OCI-LY7 (cell line): Measurements from ENCODE around the gene CHMP4A. TPM values are rescaled to one million over a fixed set of nuclear protein-coding genes. Genes with fewer than 3 reads are reported as not detected.

Experiments
- BruUV-seq: library from RNA; stranded (reverse); fragments of 400-500 nt; replicated peaks from 2 replicates; lab custom pipeline; 2021; lab: Mats Ljungman, UMichigan
- CTCF ChIA-PET: fragments of 300-600 bp; sonication (Branson Sonifier 250); formaldehyde crosslinking; loops from one replicate; lab custom pipeline; 2022; ENCODE audit warnings: antibody characterized with exemption; ENCODE audit not compliant: unreplicated experiment; lab: Charles Lee
- POLR2A ChIA-PET: fragments of 300-600 bp; sonication (Branson Sonifier 250); formaldehyde crosslinking; loops from one replicate; lab custom pipeline; 2022; ENCODE audit warnings: antibody characterized with exemption; lab: Charles Lee
- DNase-seq: peaks from one replicate; pipeline ENCODE4 v3.0.0-alpha.2; 2015; ENCODE audit warnings: low spot score
- H2AFZ ChIP-seq: fragments of 200-600 bp; sonication (generic), shearing (Covaris generic); 2 replicates; pipeline ENCODE4 v1.6.1; 2014; ENCODE audit warnings: mild to moderate bottlenecking, antibody characterized with exemption, low read length, moderate library complexity
- H3K27ac ChIP-seq: fragments of 200-600 bp; sonication (generic); 2 replicates; pipeline ENCODE4 v1.5.1; 2014; ENCODE audit warnings: mixed run types, low read depth, mild to moderate bottlenecking, moderate library complexity, low read length, inconsistent platforms; ENCODE audit not compliant: poor library complexity, severe bottlenecking
- H3K36me3 ChIP-seq: fragments of 200-600 bp; sonication (generic); 2 replicates; pipeline ENCODE4 v1.6.1; 2014; ENCODE audit warnings: mild to moderate bottlenecking, antibody characterized with exemption, low read length, moderate library complexity, mixed read lengths; ENCODE audit not compliant: insufficient read depth
- H3K4me1 ChIP-seq: fragments of 200-600 bp; sonication (generic); 2 replicates; pipeline ENCODE4 v1.5.1; 2014; ENCODE audit warnings: mild to moderate bottlenecking, low read length; ENCODE audit not compliant: insufficient read depth, poor library complexity, severe bottlenecking
- H3K4me2 ChIP-seq: fragments of 200-600 bp; sonication (generic); 2 replicates; pipeline ENCODE4 v1.6.1; 2014; ENCODE audit warnings: mild to moderate bottlenecking, low read length
- H3K4me3 ChIP-seq: fragments of 200-600 bp; sonication (generic); 2 replicates; pipeline ENCODE4 v1.5.1; 2014; ENCODE audit warnings: mild to moderate bottlenecking, low read depth, low read length; ENCODE audit not compliant: poor library complexity, severe bottlenecking
- H3K79me2 ChIP-seq: fragments of 200-600 bp; sonication (generic); 2 replicates; pipeline ENCODE4 v1.6.1; 2016; ENCODE audit warnings: low read depth, mild to moderate bottlenecking, low read length, moderate library complexity, mixed read lengths; ENCODE audit not compliant: insufficient read depth
- H3K9me2 ChIP-seq: fragments of 200-600 bp; sonication (generic); 2 replicates; pipeline ENCODE4 v1.6.1; 2016; ENCODE audit warnings: mild to moderate bottlenecking, low read length, mixed read lengths; ENCODE audit not compliant: insufficient read depth
- H3K9me3 ChIP-seq: fragments of 200-600 bp; sonication (generic); 2 replicates; pipeline ENCODE4 v1.6.1; 2014; ENCODE audit warnings: mild to moderate bottlenecking, mixed run types, low read length, mixed read lengths
- H4K20me1 ChIP-seq: fragments of 200-600 bp; sonication (generic); 2 replicates; pipeline ENCODE4 v1.6.1; 2014; ENCODE audit warnings: mild to moderate bottlenecking, antibody characterized with exemption, low read length, moderate library complexity, mixed read lengths; ENCODE audit not compliant: insufficient read depth
- CTCF ChIP-seq: fragments of 200-600 bp; sonication (generic); conservative IDR thresholded peaks from 2 replicates; pipeline ENCODE4 v1.5.1; 2014; ENCODE audit warnings: mild to moderate bottlenecking, antibody characterized with exemption, low read length, moderate library complexity, mixed read lengths
- EZH2phosphoT487 ChIP-seq: fragments of 200-600 bp; sonication (generic); IDR thresholded peaks from 2 replicates; pipeline ENCODE4 v1.6.1; 2018; ENCODE audit warnings: low read depth, borderline replicate concordance, mild to moderate bottlenecking, mixed run types, antibody characterized with exemption, low read length, moderate library complexity, mixed read lengths
- intact Hi-C: fragments of 100-400 bp; cut with micrococcal nuclease; formaldehyde crosslinking; loops from one replicate; pipeline ENCODE4 v1.10.0; 2022; ENCODE audit not compliant: unreplicated experiment
- small RNA-seq: library from RNA; depleted of rRNA; stranded (forward); fragments of <200 nt; gene quantifications from one replicate; pipeline ENCODE3, GENCODE V24; 2014
- total RNA-seq, 2 experiments: library from RNA; depleted of rRNA in 1 of 2; stranded (reverse); fragments of >200 nt in 1 of 2; shearing (Covaris generic) in 1 of 2; gene quantifications; 2 replicates each; pipeline ENCODE4 v1.2.3, GENCODE V29; 2014 to 2022

CHMP4A gene
- total RNA-seq, 2 experiments from 2014 or later, result 48.5 to 72.9 TPM

GRCh38 chr14:24160499-24160849 is 52.8 kb downstream of the CHMP4A start:
- POLR2A ChIA-PET, result interaction anchor here (0.9 to 2.7 kb wide), 6 partner anchors 12 to 71 kb away, joined by 3 to 15 read pairs (median 3); partner anchors contain the start of genes DCAF11, IPO4, PSME2 and RNF31
- Histone ChIP-seq H3K27ac (peak overlapping the region; percentile 15), H3K4me1 (peaks cover 16% of the 10 kb centered on the region), H3K4me2 (no peak overlapping the region), H3K36me3 (peaks cover 69% of the 10 kb centered on the region), H3K9me3 (no peaks in the 10 kb centered on the region), H3K4me3 (no peak overlapping the region), H4K20me1 (no peaks in the 10 kb centered on the region), H3K79me2 (peaks cover 7% of the 10 kb centered on the region; the same call in 1 of the 2 replicates), H2AFZ (no peak overlapping the region), H3K9me2 (no peaks in the 10 kb centered on the region)
- no peak for DNase-seq
- TF ChIP-seq EZH2phosphoT487, result no peak
- TF ChIP-seq CTCF, result no peak
- CTCF ChIA-PET, result interaction anchor here (1.0 to 2.1 kb wide), 6 partner anchors 12 to 66 kb away, joined by 3 to 8 read pairs (median 4); partner anchors contain the start of genes CHMP4A, DCAF11, EMC9 and NRL
- intact Hi-C loops, result loop anchor here (2.0 kb wide), 1 partner anchor 28 kb away; the partner anchor contains the start of gene IPO4
- no TSS peak for BruUV-seq

GRCh38 chr14:24159777-24160498 is 53.4 kb downstream of the CHMP4A start:
- intact Hi-C loops, result loop anchor here (2.0 kb wide), 1 partner anchor 29 kb away; the partner anchor contains the start of gene IPO4
- ChIA-PET POLR2A (interaction anchor here (0.7 to 2.7 kb wide), 3 partner anchors 11 to 597 kb away, joined by 3 to 15 read pairs (median 4); partner anchors contain the start of genes PSME2 and RNF31), CTCF (interaction anchor here (2.1 kb wide), 1 partner anchor 52 kb away, joined by 8 read pairs; no protein-coding TSS in a partner anchor)
- H2AFZ ChIP-seq, result no peak overlapping the region
- no peak overlapping the region for H3K27ac ChIP-seq
- no peak overlapping the region for H3K4me2 ChIP-seq
- peaks cover 7% of the 10 kb centered on the region; the same call in 1 of the 2 replicates for H3K79me2 ChIP-seq
- H3K9me3 ChIP-seq, result no peaks in the 10 kb centered on the region
- H3K4me1 ChIP-seq, result peaks cover 16% of the 10 kb centered on the region
- no TSS peak for BruUV-seq
- no peak overlapping the region for H3K4me3 ChIP-seq
- H4K20me1 ChIP-seq, result no peaks in the 10 kb centered on the region
- TF ChIP-seq EZH2phosphoT487 (no peak), CTCF (no peak)
- no peaks in the 10 kb centered on the region for H3K9me2 ChIP-seq
- H3K36me3 ChIP-seq, result peaks cover 69% of the 10 kb centered on the region
- no peak for DNase-seq

Small RNA genes within 50 kb of the gene (small RNA-seq; reads per million reads assigned to genes)
- gene AL136295.4 (not detected), gene CHMP4A (not detected), gene IPO4 (0.16 reads per million), gene IRF9 (not detected), gene MDP1 (not detected)

Other genes with a start within 250 kb of the CHMP4A start
Only the 30 nearest of the 34 such genes appear.
- gene CARMIL3, start 161.5 kb downstream of the CHMP4A start, total RNA-seq (2014; rRNA removed; shearing (Covaris generic)), result 0.03 and 0.32 TPM in 2 replicates
- gene CARMIL3, start 161.5 kb downstream of the CHMP4A start, total RNA-seq (2022), result 0.21 TPM in 1 of 2 replicates, not detected in the other
- 0.10 TPM in 1 of 2 replicates, not detected in the other for gene CPNE6, start 141.9 kb downstream of the CHMP4A start, total RNA-seq (2014; rRNA removed; shearing (Covaris generic))
- not detected in 2 replicates for gene CPNE6, start 141.9 kb downstream of the CHMP4A start, total RNA-seq (2022)
- 33.7 and 43.6 TPM in 2 replicates for gene PCK2, start 119.2 kb downstream of the CHMP4A start, total RNA-seq (2014; rRNA removed; shearing (Covaris generic))
- 130 TPM in 2 replicates for gene PCK2, start 119.2 kb downstream of the CHMP4A start, total RNA-seq (2022)
- gene DCAF11, start 98.7 kb downstream of the CHMP4A start, total RNA-seq (2014; rRNA removed; shearing (Covaris generic)), result 75.5 and 79.2 TPM in 2 replicates
- 63.6 and 77.3 TPM in 2 replicates for gene DCAF11, start 98.7 kb downstream of the CHMP4A start, total RNA-seq (2022)
- gene NRL, start 98.5 kb downstream of the CHMP4A start, total RNA-seq (2014; rRNA removed; shearing (Covaris generic)), result 3.1 and 4.6 TPM in 2 replicates
- 7.5 and 8.1 TPM in 2 replicates for gene NRL, start 98.5 kb downstream of the CHMP4A start, total RNA-seq (2022)
- 0.28 TPM in 2 replicates for gene FITM1, start 82.8 kb downstream of the CHMP4A start, total RNA-seq (2014; rRNA removed; shearing (Covaris generic))
- gene FITM1, start 82.8 kb downstream of the CHMP4A start, total RNA-seq (2022), result 0.97 and 1.4 TPM in 2 replicates
- 187 and 213 TPM in 2 replicates for gene PSME1, start 77.3 kb downstream of the CHMP4A start, total RNA-seq (2014; rRNA removed; shearing (Covaris generic))
- gene PSME1, start 77.3 kb downstream of the CHMP4A start, total RNA-seq (2022), result 146 and 149 TPM in 2 replicates
- 73.2 and 74.8 TPM in 2 replicates for gene EMC9, start 71.9 kb downstream of the CHMP4A start, total RNA-seq (2014; rRNA removed; shearing (Covaris generic))
- gene EMC9, start 71.9 kb downstream of the CHMP4A start, total RNA-seq (2022), result 72.0 and 72.9 TPM in 2 replicates
- gene PSME2, start 66.9 kb downstream of the CHMP4A start, total RNA-seq (2014; rRNA removed; shearing (Covaris generic)), result 254 and 290 TPM in 2 replicates
- gene PSME2, start 66.9 kb downstream of the CHMP4A start, total RNA-seq (2022), result 176 and 188 TPM in 2 replicates
- gene RNF31, start 66.0 kb downstream of the CHMP4A start, total RNA-seq (2014; rRNA removed; shearing (Covaris generic)), result 37.8 and 66.1 TPM in 2 replicates
- 57.8 and 58.1 TPM in 2 replicates for gene RNF31, start 66.0 kb downstream of the CHMP4A start, total RNA-seq (2022)
- gene IRF9, start 52.2 kb downstream of the CHMP4A start, total RNA-seq (2014; rRNA removed; shearing (Covaris generic)), result 35.1 and 40.7 TPM in 2 replicates
- 36.2 and 39.1 TPM in 2 replicates for gene IRF9, start 52.2 kb downstream of the CHMP4A start, total RNA-seq (2022)
- 4.3 and 9.8 TPM in 2 replicates for gene REC8, start 41.4 kb downstream of the CHMP4A start, total RNA-seq (2014; rRNA removed; shearing (Covaris generic))
- gene REC8, start 41.4 kb downstream of the CHMP4A start, total RNA-seq (2022), result 12.6 and 14.2 TPM in 2 replicates
- gene IPO4, start 24.7 kb downstream of the CHMP4A start, total RNA-seq (2014; rRNA removed; shearing (Covaris generic)), result 48.4 and 59.2 TPM in 2 replicates
- gene IPO4, start 24.7 kb downstream of the CHMP4A start, total RNA-seq (2022), result 49.3 and 53.1 TPM in 2 replicates
- gene TM9SF1, start 18.0 kb downstream of the CHMP4A start, total RNA-seq (2014; rRNA removed; shearing (Covaris generic)), result 23.4 and 31.3 TPM in 2 replicates
- 23.1 and 27.8 TPM in 2 replicates for gene TM9SF1, start 18.0 kb downstream of the CHMP4A start, total RNA-seq (2022)
- not detected in 2 replicates for gene TSSK4, start 7.8 kb downstream of the CHMP4A start, total RNA-seq (2014; rRNA removed; shearing (Covaris generic))
- 1.1 and 1.5 TPM in 2 replicates for gene TSSK4, start 7.8 kb downstream of the CHMP4A start, total RNA-seq (2022)
- 21.5 and 23.2 TPM in 2 replicates for gene MDP1, start 2.6 kb upstream of the CHMP4A start, total RNA-seq (2014; rRNA removed; shearing (Covaris generic))
- 26.6 and 30.9 TPM in 2 replicates for gene MDP1, start 2.6 kb upstream of the CHMP4A start, total RNA-seq (2022)
- gene NEDD8, start 18.9 kb upstream of the CHMP4A start, total RNA-seq (2014; rRNA removed; shearing (Covaris generic)), result 167 and 285 TPM in 2 replicates
- 174 and 182 TPM in 2 replicates for gene NEDD8, start 18.9 kb upstream of the CHMP4A start, total RNA-seq (2022)
- gene GMPR2, start 19.4 kb upstream of the CHMP4A start, total RNA-seq (2014; rRNA removed; shearing (Covaris generic)), result 39.4 and 51.4 TPM in 2 replicates
- 61.4 and 62.3 TPM in 2 replicates for gene GMPR2, start 19.4 kb upstream of the CHMP4A start, total RNA-seq (2022)
- gene TINF2, start 29.1 kb upstream of the CHMP4A start, total RNA-seq (2014; rRNA removed; shearing (Covaris generic)), result 63.9 and 70.1 TPM in 2 replicates
- gene TINF2, start 29.1 kb upstream of the CHMP4A start, total RNA-seq (2022), result 76.1 and 77.5 TPM in 2 replicates
- 3.0 and 5.2 TPM in 2 replicates for gene TGM1, start 49.7 kb upstream of the CHMP4A start, total RNA-seq (2014; rRNA removed; shearing (Covaris generic))
- 5.4 and 7.0 TPM in 2 replicates for gene TGM1, start 49.7 kb upstream of the CHMP4A start, total RNA-seq (2022)
- gene RABGGTA, start 58.1 kb upstream of the CHMP4A start, total RNA-seq (2014; rRNA removed; shearing (Covaris generic)), result 16.7 and 24.3 TPM in 2 replicates
- gene RABGGTA, start 58.1 kb upstream of the CHMP4A start, total RNA-seq (2022), result 27.3 and 29.7 TPM in 2 replicates
- 21.0 and 27.4 TPM in 2 replicates for gene DHRS1, start 86.3 kb upstream of the CHMP4A start, total RNA-seq (2014; rRNA removed; shearing (Covaris generic))
- 34.9 and 35.6 TPM in 2 replicates for gene DHRS1, start 86.3 kb upstream of the CHMP4A start, total RNA-seq (2022)
- gene NOP9, start 86.4 kb upstream of the CHMP4A start, total RNA-seq (2014; rRNA removed; shearing (Covaris generic)), result 30.6 and 33.2 TPM in 2 replicates
- 44.0 and 52.6 TPM in 2 replicates for gene NOP9, start 86.4 kb upstream of the CHMP4A start, total RNA-seq (2022)
- not detected in 2 replicates for gene CIDEB, start 94.5 kb upstream of the CHMP4A start, total RNA-seq (2014; rRNA removed; shearing (Covaris generic))
- 1.6 and 3.2 TPM in 2 replicates for gene CIDEB, start 94.5 kb upstream of the CHMP4A start, total RNA-seq (2022)
- 15.7 and 18.2 TPM in 2 replicates for gene LTB4R2, start 96.7 kb upstream of the CHMP4A start, total RNA-seq (2014; rRNA removed; shearing (Covaris generic))
- 37.6 TPM in 2 replicates for gene LTB4R2, start 96.7 kb upstream of the CHMP4A start, total RNA-seq (2022)
- gene LTB4R, start 98.0 kb upstream of the CHMP4A start, total RNA-seq (2014; rRNA removed; shearing (Covaris generic)), result 15.8 and 17.9 TPM in 2 replicates
- gene LTB4R, start 98.0 kb upstream of the CHMP4A start, total RNA-seq (2022), result 28.3 and 30.5 TPM in 2 replicates
- 0.26 and 2.0 TPM in 2 replicates for gene ADCY4, start 121.6 kb upstream of the CHMP4A start, total RNA-seq (2014; rRNA removed; shearing (Covaris generic))
- gene ADCY4, start 121.6 kb upstream of the CHMP4A start, total RNA-seq (2022), result 3.4 and 6.0 TPM in 2 replicates
- 8.1 and 13.8 TPM in 2 replicates for gene RIPK3, start 126.5 kb upstream of the CHMP4A start, total RNA-seq (2014; rRNA removed; shearing (Covaris generic))
- 14.5 and 18.8 TPM in 2 replicates for gene RIPK3, start 126.5 kb upstream of the CHMP4A start, total RNA-seq (2022)
- gene NFATC4, start 154.7 kb upstream of the CHMP4A start, total RNA-seq (2014; rRNA removed; shearing (Covaris generic)), result 72.2 and 94.7 TPM in 2 replicates
- 96.6 and 130 TPM in 2 replicates for gene NFATC4, start 154.7 kb upstream of the CHMP4A start, total RNA-seq (2022)
- gene NYNRIN, start 185.5 kb upstream of the CHMP4A start, total RNA-seq (2014; rRNA removed; shearing (Covaris generic)), result 0.13 TPM in 2 replicates
- gene NYNRIN, start 185.5 kb upstream of the CHMP4A start, total RNA-seq (2022), result not detected in 2 replicates